Fibroblast of the conjunctiva (primary cell): ENCODE measurements around the gene FARP2.
A peak's percentile ranks its signal among the peaks of the same experiment; 100 is the strongest.
"Not testable (repeated sequence)": the region's sequence is repeated elsewhere in the genome, so short reads cannot be mapped to it uniquely, and the experiment has no call there.

Source experiments
- DNase-seq: peaks from one replicate; pipeline ENCODE4 v3.0.0-alpha.2; 2010; ENCODE audit warnings: low read depth

FARP2 gene, protein sequence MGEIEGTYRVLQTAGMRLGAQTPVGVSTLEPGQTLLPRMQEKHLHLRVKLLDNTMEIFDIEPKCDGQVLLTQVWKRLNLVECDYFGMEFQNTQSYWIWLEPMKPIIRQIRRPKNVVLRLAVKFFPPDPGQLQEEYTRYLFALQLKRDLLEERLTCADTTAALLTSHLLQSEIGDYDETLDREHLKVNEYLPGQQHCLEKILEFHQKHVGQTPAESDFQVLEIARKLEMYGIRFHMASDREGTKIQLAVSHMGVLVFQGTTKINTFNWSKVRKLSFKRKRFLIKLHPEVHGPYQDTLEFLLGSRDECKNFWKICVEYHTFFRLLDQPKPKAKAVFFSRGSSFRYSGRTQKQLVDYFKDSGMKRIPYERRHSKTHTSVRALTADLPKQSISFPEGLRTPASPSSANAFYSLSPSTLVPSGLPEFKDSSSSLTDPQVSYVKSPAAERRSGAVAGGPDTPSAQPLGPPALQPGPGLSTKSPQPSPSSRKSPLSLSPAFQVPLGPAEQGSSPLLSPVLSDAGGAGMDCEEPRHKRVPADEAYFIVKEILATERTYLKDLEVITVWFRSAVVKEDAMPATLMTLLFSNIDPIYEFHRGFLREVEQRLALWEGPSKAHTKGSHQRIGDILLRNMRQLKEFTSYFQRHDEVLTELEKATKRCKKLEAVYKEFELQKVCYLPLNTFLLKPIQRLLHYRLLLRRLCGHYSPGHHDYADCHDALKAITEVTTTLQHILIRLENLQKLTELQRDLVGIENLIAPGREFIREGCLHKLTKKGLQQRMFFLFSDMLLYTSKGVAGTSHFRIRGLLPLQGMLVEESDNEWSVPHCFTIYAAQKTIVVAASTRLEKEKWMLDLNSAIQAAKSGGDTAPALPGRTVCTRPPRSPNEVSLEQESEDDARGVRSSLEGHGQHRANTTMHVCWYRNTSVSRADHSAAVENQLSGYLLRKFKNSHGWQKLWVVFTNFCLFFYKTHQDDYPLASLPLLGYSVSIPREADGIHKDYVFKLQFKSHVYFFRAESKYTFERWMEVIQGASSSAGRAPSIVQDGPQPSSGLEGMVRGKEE

DNA sequence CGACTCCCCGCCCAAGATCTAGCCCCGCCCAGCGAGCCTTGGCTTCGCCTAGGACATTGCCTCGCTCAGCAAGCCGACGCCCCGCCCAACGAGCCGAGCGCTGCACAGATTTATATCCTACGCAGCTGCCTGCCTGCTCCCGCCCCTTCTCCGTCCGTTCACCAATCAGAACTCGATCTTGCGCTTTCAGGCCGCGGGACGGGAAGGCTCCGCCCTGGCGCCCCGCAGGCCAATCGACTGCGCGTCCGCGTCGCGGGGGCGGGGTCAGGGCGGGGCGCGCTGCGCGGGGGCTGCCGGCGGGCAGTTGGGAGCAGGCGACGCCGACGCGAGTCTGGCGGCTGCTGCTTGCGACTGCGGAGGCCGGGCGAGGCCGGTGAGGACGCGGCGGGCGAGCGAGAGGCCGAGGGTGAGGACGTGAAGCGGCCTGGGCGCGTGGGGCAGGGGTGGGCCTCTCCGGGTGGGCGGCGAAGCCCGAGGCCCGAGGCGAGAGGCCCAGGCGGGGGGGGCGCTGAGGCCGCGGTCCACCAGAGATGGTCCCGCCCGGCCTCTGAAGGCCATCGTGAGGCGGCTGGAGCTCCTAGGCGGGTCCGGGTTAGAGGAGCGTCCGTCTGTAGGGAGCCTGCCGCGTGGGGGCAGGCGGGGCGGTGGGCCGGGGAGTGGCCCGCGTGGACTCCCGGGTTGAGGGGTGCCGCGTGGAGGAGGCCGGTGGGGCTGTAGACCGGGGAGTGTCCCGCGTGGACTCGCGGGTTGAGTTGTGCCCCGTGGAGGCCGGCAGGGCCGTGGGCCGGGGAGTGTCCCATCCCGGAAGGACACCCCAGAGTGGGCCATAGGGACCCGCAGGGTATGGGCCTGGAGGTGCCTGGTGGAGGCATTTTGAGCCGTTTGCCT lies at the start of gene FARP2:
Gene FARP2, plus strand, starts transcription at position 303 of the 888 bp plus-strand sequence. CDS start 16,823 bp downstream, outside the sequence.
- peak; percentile 99 for DNase-seq

DNA sequence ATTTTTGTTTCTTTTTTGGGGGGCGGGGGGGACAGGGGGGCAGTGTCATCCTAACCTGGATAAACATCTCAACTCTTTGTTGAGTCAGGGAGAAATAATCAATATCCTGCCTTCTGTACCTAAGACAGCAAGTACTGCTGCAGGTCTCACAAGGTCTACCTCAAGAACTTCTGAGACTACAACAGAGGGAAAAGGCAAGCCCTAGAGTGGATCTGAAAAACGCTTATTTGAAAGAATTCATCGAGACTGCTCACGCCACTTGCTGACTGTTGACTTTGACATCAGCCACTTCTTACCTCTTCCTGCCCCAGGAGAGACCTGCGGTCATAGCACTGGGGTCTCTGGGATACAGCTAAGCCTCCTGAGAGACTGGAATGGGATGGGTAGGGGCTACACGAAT lies 49.0 kb upstream of the FARP2 start:
- no peak for DNase-seq

DNA sequence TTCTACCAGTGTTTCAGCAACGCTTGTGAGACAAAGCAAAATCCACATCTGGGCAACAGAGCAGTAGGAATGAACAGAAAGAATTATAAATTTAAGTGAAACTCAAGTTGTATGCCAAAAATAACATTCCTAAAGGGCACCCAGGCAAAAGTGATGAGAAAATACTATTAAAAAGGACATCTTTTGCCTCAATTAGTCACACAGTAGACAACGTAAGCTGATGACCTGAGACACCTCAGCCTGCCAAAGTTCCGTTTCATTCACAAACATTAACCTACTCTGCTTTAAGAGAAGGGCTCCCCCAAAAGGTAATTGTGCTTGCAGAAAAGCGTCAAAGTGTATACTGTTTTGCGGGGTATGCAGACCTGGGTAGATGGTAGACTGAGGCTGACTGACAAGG lies 47.8 kb upstream of the FARP2 start:
- no peak for DNase-seq

DNA sequence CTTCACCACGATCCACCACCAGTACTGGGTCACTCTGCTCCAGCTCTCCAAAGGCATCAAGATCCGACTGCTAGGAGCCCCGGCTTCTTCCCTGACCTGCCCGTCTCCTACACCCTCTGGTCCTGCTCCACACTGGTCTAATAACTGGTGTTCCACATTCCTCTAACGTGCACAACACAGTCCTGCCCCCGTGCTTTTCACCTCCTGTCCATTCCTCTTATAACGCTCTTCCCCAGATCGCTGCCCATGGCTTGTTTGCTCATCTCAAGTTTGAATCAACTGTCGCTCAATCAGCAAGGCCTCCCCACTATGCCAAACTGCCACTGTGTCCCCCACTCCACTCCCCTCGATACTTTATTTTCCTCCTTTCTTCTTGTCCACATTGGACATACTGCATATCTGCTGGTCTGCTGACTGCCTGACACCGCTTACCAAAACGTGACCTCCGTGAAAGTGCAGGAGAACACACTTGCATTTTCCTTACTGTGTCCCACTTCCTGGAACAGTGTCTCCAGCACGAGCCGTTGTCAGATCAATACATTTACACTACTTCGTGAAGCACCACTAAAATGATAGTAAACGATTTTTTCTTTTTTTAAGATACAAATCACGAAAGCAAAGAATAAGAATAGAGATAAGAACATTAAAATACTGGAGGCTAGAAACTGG lies 47.1 kb upstream of the FARP2 start:
- no peak for DNase-seq

DNA sequence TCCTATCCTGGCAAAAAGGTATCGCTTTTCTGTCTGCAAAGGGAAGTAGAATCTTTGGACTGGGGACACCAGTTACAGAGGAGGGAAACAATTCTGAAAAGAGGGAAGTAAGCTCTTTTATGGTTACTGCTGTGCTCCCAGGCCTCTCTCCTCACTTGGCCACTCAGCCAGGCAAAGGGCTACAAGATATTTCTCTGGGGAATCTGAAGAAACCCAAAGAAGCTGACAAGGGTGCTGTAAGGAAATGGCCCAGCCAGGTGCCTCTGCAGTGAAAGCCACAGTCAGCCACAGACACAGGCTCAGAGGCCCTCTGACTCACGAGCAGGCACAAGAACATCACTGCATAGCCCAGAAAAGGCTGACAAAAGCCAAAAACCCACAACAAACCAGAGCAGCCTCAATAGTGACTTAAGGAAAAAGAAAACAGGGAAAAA lies 46.4 kb upstream of the FARP2 start:
- DNase-seq, result no peak

DNA sequence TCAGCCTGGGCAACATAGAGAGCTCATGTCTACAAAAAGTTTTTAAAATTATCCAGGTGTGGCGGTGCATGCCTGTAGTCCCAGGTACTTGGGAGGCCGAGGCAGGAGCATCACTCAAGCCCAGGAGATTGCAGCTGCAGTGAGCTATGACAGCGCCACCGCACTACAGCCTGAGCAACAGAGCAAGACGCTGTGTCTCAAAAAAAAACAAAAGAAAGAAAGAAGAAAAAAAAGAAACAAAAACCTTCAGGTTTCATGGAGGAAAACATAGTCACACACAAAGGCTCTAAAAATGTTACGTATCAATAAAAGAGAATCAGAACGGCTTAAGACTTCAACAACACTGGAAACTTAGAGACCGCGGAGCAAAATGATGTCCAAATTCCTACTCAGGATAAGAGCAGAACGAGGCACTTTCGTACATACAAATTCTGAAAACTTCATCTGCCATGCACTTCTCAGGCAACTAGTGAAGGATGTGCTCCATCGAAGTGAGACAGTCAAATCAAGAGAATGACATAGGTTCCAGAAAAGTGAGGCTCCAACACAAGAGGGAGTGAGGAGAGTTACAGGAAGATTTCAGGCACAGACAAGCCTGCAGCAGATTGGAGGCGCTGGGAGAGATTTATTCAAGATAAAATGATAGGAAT lies 45.0 kb upstream of the FARP2 start:
- DNase-seq, result no peak

DNA sequence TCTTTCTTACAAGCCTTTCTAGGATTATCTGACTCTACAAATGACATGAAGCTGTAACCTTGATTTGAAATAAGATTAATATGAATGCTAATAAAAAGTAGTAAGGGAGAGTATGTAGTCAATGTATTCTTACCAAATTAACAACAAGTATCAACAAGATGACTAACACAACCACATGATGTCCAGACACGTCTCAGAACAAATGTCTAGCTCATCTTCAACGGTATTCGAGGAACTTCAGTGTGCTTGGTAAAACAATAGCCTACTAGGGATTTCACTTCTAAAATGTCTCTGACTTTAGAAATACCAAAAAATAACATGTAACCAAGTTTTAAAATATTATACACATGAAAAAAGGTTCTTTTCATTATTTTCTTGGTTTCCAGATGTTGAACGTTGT lies 44.0 kb upstream of the FARP2 start:
- DNase-seq, result peak; percentile 12

DNA sequence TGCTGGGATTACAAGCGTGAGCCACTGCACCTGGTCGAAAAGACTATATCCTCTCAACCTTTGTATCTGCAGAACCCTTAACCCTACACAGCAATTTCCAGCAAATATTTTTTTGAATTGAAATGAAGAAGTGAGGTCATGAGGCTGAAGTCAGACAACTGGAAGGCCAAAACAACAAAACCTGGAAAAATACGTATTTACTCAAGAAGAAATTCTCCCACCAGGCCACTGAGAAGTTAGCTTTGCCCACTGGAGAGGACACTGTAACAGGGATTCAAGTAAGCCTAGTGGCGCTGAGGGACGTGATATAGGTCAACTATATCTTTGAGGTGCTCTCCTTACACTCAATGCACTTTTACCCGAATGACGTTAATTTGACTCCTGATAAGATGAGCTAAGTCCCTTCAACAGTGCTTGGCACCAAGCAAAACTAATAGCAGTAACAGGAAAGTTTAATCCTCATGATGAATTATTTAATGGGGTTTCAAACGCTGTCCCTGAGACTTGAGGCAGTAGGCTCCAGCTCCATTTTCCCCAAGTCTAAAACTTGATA lies 42.5 kb upstream of the FARP2 start:
- DNase-seq, result no peak

DNA sequence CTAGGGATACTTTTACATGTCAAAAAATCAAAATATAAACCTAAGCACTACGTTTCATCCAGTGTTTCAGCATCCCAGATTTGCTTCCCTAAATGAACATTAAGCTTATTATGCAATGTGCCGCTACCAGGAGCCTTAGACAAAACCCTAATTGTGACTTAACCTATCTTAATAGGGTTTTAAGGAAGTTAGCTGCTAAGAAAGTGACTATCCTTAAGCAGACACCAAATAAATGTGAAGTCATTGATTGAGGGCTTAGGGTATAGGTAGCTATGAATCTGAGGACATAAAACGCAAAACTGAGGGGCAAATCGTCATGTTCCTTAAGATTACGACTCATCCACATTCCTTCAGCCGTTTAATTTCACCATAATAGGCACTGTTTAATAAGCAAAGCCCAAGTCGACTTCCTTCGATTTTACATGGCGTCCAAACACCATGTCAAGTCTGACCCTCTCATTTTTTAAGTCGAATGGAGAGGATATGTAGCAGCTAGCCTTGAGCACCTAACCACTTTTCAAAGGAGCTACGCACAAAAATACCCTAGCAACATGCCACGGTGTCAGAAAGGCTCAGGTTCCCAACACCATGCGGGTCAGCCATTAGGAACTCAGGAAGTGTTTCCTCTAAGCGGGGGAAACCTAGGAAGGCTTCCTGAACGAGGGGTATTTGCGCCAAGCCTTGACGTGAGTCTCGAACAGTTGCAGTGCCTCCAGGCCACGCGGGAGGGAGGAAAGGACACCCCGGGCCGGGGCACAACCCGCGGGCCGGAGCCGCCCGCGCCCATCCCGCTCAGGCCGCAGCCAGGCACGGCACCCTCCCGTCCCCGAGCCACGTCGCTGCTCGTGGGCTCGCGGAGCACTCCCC lies 41.6 kb upstream of the FARP2 start:
- DNase-seq, result peak; percentile 4

DNA sequence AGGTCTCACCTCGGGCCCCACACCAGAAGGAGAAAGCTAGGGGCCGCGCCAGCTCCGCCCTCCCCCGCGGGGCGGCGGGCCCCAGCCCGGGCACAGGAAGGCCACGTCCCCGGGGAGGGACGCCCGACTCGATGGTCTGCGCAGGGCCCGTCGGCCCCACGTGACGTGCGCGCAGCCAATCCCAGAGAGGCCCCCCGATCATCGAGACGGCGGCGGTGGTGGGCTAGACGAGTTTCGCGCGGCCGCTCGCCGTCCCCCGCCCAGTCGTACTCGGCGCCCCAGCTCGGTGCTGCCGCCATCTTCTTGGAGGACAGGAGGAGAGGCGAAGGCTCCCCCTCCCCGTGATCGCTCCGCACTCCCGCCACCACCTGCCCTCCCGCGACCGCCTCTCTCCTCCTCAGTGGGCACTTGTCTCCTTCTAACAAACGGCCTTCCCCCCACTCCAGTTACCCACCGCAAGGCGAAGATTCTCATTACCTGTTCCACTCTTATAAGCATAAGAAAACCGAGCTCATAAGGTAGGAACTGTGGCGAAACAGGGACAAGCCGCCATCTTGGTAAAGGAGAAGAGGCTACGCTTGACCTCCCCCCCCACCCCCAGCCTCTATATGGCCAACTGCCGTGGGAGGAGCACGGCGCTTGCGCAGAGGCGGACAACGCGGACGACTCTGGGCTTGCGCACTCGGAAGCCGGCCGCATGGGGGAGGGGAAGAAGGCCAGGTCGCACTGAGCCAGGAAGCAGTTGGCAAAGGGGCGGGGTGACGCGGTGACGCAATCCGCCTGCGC lies 40.8 kb upstream of the FARP2 start, which contains the start of gene HDLBP:
Gene HDLBP, minus strand, starts transcription at position 580 of the 786 bp plus-strand sequence. CDS start 48,803 bp downstream, outside the sequence.
- peak; percentile 99 for DNase-seq

DNA sequence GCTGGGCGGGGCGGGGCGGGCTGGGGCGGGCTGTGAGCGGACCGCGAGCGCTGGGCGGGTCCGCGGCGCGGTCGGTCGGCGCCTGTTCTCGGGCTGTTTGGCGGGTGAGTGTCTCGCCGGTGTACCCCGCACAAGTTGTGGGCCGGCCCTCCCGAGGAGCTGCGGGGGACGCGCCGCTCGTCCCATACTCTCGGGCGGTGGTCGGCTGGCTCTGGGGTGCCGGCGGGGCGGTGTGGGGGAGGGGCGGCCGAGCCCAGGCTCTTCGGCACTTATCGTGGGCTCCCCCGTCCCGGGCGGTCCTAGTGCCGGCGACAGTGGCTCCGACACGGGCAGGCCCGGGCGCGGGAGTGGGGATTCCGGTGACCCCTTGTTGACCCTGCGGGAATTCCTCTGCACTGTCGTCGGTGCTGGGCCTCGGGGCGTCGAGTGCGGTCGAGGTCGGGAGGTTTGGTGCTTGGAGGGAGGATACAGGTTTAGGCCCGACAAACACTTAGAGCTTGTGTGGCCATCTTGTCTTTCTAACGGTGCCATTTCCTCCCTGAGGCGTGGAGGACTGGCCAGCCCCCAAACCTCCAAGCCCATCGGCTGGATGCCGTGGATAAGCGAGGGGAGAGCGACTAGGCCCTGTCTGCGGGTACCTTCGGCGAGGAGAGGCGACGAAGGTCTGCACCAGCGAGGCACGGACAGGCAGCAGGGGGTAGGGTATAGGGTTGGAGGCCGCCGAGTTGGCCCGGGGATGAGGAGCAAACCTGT lies 40.0 kb upstream of the FARP2 start, which contains the start of gene SEPTIN2:
Gene SEPTIN2, plus strand, starts transcription at position 47 of the 753 bp plus-strand sequence. CDS start 8,308 bp downstream, outside the sequence.
- DNase-seq, result peak; percentile 26

DNA sequence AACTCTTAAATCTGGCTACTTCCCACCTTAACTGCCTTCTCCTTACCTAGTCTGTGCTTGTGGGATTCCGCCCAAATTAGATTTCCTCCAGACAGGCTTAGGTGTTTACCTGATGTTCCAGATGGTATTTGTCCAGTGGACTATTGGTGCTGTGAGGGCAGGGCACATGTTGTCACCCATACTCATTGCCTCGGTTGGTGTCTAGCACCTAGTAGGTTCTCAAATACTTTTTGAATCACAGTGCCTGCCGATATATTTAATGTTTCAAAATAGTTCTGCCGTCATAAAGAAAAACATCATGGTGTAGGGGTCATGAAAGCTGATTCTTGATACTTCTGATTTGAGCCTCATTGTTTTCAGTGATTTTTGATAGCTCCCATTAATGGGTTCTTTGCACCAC lies 39.3 kb upstream of the FARP2 start:
- DNase-seq, result no peak

DNA sequence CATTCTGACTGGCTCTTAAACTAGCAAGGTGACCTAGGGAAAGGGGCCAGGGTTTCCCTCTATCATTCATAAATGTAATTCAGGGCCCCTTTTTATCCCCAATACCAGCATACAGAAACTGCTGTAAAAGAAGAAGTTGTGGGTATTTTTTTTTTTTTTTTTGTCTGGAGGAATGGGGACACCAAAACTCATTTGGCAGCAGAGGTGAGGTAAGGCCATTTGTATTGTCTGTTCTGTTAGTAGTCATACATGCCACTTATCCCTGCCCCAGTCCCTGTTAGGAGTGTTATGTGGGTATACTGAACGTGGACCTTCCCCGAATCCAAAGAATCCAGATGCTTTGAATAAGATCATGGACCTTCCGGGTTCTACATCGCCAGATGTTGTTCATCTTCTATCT lies 38.7 kb upstream of the FARP2 start:
- DNase-seq, result no peak

DNA sequence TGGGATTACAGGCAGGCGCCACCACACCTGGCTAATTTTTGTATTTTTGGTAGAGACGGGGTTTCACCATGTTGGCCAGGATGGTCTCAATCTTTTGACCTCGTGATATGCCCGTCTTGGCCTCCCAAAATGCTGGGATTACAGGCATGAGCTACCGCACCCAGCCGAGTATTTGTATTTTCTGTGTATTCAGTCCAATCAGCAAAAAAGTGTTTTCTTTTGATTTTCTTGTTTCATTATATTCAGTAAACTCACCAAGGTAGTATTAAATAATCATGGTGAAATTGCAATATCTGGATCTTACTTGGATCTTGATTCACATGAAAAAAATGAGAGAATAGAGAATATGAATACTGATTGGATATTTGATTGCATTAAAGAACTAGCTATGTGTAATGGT lies 37.3 kb upstream of the FARP2 start:
- DNase-seq, result not testable (repeated sequence)

DNA sequence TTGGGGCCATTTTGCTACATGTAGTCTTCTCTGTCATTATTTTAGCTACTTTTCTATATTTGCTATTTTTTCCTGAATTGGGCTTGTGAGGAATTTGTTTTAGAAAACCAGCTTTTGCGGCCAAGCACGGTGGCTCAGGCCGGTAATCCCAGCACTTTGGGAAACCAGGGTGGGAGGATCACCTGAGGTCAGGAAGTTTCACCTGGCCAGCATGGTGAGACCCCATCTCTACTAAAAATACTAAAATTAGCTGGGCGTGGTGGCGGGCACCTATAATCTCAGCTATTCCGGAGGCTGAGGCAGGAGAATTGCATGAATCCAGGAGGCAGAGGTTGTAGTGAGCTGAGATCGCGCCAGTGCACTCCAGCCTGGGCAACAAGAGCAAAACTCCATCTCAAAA lies 35.7 kb upstream of the FARP2 start:
- DNase-seq, result no peak

DNA sequence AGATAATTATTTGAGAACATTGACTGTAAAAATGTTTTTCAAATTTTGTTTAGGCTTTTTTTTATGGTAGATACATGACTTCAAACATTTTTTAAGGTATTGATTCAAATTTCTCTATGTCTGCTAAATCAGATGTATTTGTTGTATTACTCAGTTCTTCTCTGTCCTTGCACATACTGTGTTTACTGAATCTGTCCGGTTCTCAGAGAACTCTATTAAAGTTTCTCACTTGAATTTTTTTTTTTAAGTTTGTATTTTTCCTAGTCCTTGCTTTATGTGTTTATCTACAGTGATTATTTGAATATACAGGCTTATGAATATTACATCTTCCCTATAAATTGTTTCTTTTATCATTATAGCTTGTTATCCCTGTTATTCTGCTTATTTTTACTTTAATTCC lies 35.1 kb upstream of the FARP2 start:
- no peak for DNase-seq

DNA sequence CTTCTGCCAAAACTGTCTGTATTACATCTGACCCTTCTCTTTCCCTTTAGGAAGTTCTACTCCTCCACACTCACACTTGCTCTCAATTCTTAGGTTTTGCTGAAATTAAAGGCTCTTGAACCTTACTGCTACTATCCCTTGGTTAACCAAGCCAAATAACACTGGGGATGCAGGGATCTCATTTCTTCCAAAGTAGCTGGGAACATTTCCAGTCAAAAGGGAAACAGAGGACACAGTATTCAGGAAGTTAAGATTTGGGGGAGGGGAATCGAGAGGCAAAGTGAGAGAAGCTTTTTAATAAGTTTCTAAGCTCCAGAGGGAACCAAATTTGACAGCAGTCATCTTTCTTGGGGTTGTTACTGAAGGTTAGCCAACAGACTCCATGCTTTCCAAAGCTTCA lies 34.2 kb upstream of the FARP2 start:
- DNase-seq, result no peak
